NCI-H446 (cell line): ENCODE data around the gene ERCC2.
"Not testable (repeated sequence)": the region's sequence is repeated elsewhere in the genome, so short reads cannot be mapped to it uniquely, and the experiment has no call there.

ENCODE experiments used
- DNase-seq, 2 experiments: peaks; one replicate each; lab custom pipeline; 2025; lab: John Stamatoyannopoulos, UW

ERCC2 gene

DNA sequence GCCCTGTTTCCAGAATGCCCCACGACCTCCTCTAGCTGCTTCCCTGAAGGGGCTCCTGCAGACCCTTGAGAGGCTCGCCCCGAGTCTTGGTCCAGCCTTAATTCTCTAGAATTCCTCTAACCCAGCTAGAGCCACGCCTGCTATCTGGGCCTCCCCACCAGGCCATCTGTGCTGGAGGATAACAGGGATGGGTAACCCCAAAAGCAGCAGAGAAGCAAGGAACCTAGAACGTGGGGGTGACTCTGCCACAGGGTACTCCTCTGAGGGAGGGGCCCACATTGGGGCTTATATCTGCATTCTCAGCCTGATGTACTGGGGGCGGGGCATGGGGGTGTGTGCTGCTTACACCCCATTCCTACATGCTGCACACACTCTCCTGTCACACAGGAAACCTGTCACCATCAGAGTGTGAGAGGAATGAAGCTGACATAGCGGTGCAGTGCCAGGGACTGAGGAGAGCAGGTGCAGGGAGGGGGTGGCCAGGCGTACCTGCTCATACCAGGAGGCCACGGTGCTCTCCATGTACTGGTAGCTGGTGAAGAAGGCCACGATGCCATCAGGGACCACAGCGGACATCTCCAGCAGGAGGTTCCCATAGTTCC lies 16.0 kb downstream of the ERCC2 start:
- DNase-seq = no peak

DNA sequence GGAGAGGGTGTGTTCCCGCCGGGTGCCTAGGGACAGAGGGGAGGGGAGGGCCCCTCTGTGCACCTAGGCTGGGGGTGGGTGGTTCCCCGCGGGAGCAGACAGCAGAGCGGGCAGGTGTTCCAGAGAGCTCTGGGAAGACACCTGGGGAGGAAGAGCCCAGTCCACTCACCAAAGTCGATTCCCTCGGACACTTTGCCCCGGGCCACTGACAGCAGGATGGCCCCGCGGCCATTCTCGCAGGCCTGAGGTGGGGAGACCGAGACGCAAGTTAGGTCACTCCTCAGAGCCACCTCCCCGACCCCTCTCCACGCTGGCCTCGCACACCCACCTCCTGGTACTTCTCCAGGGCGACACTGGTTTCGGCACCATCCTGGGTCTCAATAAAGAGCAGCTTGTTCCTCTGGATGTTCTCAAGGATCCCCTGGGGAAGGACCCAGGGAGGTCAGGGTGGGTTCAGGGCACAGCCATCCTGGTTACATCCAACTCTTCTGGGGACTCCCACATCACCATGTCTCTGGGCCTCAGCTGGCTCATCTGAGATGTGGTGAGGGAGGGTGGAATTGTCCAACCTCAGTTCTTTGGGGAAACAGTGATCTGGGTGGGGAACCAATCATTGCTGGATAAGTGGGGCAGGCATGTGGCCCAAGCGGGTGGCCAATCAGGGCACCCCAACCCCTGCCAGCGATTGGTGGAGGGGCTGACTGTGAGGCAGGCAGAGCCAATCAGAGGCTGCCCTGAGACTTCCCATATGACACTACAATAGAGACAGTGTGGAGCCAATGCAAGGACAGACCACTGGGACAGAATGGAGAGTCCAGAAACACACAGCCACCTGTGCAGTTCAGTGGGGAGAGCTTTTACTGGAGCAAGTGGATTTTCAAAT lies 17.2 kb downstream of the ERCC2 start:
- DNase-seq = no peak

- no peak for DNase-seq
Measured at GRCh38 chr19:45352471-45352870, 17.9 kb downstream of the ERCC2 start.

DNA sequence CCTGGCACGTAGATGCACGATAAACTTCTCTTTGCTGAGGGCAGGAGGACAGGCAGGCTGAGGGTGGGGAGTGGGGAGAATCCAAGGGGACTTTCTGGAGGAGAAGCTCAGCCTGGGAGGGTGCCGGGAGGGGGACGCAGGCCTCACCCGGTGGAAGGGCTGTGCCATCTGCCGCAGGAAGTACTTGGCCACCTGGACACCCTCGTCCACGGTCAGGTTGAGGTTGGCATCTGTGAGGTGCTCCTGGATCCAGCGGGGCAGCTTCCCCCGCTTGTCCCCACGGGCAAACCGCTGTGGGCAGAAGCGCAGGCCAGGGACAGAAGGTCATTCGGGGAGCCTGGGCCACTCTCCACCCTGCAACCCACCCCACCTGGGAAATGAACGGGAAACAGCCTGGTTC lies 18.3 kb downstream of the ERCC2 start:
- DNase-seq = no peak

- no peak for DNase-seq
Measured at GRCh38 chr19:45351401-45351952, 18.9 kb downstream of the ERCC2 start.

GRCh38 chr19:45350477-45351058 lies 19.8 kb downstream of the ERCC2 start:
- DNase-seq = no peak

DNA sequence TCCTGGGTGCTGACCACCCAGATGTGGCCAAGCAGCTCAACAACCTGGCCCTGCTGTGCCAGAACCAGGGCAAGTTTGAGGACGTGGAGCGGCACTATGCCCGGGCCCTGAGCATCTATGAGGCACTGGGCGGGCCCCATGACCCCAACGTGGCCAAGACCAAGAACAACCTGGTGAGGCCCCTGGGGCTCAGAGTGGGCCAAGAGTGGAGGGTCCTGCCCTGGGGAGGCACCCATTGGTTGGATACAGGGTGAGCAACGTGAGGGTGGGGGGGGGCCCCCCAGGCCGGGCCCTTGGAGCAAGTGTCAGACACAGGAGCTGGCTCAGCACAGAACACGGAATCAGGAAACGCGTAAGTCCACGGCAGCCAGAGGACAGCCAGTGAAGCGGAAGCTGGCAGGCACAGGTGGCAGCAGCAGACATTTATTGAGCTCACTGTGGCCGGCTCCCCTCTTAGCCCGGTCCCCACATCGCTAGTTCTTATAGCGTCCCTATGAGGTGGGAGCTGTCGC lies 20.9 kb downstream of the ERCC2 start:
- no peak for DNase-seq

DNA sequence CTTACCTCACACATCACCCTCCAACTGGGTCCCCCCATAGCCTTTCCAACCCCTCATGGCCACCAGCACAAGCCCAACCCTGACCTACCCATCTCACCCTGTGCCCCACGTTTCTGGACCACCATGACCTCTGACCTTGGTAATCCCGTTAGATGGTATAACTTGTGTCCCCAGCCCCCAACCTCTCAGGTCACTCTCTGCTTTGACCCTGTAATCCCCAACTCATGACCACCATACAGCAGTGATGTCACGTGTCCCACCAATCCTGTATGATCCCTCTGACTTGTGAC lies 21.3 kb downstream of the ERCC2 start:
- no peak for DNase-seq

DNA sequence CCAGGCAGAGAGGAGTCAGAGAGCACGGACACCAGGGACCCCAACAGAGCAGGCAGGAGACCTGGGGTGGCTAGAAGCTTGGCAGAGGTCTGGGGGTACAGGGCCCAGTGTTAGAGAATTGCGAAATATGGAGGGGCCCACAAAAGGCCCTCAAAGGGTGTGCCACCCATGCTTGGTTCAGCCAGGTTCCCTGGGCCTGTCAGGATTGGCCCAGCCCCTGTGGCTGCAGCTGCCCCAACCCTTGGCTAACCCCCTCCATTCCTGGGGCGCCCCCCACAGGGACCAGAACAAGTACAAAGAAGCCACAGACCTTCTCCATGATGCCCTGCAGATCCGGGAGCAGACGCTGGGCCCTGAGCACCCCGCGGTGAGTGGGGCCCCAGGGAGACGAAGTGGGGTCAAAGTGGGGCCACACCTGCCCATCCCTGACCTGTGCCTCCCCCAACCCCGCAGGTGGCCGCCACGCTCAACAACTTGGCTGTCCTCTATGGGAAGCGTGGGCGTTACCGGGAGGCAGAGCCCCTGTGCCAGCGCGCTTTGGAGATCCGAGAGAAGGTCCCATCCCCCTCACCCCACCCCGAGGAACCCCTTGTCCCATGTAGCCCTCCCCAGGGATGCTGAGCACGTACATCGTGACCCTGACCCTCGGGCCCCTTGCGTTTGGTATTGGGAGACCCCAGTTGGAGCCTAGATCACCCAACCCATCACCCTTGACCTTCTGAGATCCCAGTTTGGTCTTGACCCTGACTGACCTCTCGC lies 21.8 kb downstream of the ERCC2 start:
- no peak for DNase-seq

DNA sequence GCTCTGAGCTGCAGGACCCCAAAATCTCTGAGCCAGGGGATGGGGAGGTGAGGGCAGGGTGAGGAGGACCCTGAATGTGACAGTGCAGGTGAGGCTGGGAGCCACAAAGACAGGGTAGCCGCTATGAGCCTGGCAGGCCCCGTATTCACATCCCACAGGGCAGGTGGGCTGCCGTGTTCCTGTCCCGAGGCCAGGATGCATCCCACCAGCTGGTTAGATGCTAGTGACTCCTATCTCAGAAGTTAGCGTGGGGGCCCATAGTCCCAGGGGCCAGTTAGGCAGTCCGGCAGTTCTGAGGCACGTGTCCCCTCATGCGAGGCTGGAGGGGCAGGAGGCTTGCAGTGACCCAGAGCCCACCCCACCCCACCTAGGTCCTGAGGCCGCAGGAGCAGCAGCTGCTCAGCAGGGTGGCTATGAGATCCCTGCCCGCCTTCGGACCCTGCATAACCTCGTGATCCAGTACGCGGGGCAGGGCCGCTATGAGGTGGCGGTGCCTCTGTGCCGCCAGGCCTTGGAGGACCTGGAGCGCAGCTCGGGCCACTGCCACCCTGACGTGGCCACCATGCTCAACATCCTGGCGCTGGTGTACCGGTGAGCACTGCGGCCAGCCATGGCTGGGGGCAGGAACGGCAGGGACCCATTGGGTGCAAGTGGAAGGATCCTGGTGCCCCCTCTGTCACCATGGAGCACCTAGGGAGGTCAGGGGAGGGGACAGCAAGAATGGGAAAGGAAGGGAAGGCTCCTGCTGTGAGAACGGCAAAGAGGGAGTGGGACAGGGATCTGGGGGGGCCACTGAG lies 22.6 kb downstream of the ERCC2 start:
- DNase-seq = no peak

DNA sequence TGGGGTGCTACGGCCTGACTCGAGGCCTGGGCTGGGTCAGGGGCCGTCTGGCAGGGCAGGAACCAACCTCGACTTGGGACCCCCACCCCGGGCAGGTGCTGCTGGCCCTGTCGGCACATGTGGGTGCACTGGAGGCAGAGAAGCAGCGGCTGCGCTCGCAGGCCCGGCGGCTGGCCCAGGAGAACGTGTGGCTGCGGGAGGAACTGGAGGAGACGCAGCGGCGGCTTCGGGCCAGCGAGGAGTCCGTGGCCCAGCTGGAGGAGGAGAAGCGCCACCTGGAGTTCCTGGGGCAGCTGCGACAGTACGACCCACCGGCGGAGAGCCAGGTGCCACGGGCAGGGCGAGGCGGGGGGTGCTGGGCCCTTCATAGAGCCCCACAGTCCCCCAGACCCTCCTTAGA lies 23.9 kb downstream of the ERCC2 start:
- peak in 1 of 2 experiments; percentile 27 for DNase-seq

DNA sequence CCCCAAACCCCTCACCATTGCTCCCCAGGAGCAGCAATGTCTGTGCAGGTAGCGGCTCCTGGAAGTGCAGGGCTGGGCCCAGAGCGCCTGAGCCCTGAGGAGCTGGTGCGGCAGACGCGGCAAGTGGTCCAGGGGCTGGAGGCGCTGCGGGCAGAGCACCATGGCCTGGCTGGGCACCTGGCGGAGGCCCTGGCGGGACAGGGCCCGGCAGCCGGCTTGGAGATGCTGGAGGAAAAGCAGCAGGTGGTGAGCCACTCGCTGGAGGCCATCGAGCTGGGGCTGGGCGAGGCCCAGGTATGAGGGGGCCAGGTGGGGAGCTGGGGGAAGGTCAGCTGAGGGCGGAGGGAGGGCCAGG lies 24.9 kb downstream of the ERCC2 start:
- no peak for DNase-seq

DNA sequence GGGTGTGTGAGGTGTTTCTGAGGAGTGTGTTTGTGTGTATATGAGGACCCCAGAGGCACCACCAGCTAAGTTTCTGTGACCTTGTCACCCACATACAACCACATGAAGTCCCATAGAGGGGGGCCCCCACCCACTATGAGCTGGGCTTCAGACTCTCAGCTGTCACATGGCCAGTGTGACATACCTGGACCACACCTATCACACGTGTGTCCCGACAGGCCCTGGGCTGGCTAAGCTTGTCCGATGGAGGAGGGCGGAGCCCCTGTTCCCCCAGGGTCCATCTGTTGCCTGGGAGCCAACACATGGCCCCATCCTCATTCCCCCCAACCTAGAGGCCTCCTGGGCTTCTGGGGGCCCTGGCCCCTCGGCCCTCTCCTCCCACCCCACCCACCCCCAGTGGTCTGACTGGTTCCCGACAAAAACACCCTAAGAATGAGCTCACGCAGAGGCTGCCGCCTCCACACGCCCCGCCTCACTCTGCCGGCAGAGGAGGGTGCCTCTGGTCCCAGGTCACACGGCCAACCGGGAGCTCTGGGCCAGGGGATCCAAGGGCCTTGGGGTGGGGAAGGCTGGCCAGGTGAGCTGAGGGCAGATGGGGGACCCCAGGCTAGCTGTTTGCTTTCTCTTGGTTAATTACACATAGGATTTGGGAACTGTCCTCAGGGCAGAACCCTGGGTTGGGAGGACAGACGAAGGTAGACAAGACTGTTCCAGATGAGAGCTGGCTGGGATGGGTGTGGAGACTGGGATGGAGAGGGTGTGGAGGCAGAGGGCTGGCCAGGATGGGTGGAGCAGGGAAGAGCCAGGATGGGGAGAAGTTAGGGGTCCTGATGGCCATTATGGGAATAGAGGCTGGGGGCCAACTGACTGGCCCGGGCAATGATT lies 25.5 kb downstream of the ERCC2 start:
- no peak for DNase-seq

DNA sequence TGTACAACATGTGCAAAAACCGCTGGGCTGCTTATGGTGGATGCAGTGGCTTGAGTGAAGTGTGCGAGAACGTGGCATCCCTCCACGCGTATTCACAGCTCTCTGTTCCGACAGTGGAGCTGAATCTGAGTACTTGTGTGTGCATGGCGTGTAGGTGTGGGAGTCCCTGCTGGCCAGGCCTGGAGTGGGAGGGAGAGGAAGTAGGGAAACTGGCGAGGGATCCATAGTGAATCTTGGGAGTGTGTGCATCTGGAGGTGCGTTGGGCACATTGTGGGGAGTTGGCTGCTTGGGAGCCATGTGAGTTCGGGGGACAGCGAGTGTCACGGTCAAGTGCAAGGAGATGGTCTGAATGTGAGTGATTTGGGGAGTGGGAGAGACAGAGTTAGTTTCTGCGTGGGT lies 27.5 kb downstream of the ERCC2 start:
- DNase-seq = no peak

- no peak for DNase-seq
Measured at GRCh38 chr19:45340899-45341453, 29.4 kb downstream of the ERCC2 start.

GRCh38 chr19:45340232-45340898 lies 30.0 kb downstream of the ERCC2 start, which contains the start of gene KLC3:
TSS of gene KLC3 (plus strand) at chr19:45340750. CDS start at chr19:45345542, 4,792 bp downstream.
- no peak for DNase-seq

GRCh38 chr19:45339629-45340028 lies 30.7 kb downstream of the ERCC2 start:
- DNase-seq = no peak

- no peak for DNase-seq
Measured at GRCh38 chr19:45336696-45337251, 33.6 kb downstream of the ERCC2 start.

GRCh38 chr19:45334881-45335280 lies 35.5 kb downstream of the ERCC2 start:
- DNase-seq = not testable (repeated sequence)
